NCI-H82 treated with DMSO at 0.1 percent for 48 hours (cell line): ENCODE data around the gene HYAL2.
"Not testable (repeated sequence)": the region's sequence is repeated elsewhere in the genome, so short reads cannot be mapped to it uniquely, and the experiment has no call there.

Experiments used
- DNase-seq: peaks from one replicate; lab custom pipeline; 2025; ENCODE audit not compliant: unreplicated experiment; lab: John Stamatoyannopoulos, UW

HYAL2 gene

GRCh38 chr3:50314816-50315215, 7.7 kb downstream of the HYAL2 start:
- no peak for DNase-seq

DNA sequence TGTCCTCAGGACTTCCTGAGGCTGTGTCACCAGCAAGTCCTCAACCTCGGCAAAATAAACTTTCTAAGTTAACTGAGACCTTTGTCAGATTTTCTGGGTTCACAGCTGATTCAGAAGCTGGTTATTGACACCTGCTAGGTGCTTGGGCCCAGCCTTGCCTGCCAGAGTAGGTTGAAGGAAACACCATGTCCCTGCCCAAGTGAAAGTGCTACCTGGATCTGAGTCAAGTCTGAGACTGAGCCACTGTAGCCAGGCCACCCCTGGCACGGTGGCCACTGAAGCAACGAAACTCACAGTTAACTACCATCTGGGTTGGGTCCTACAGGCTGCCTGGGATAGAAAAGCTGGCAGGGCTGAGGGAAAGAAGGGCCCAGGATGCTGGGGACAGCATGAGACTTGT, 8.2 kb downstream of the HYAL2 start:
- DNase-seq, result no peak

- not testable (repeated sequence) for DNase-seq
These were observed 10.5 kb downstream of the HYAL2 start for GRCh38 chr3:50312041-50312440.

DNA sequence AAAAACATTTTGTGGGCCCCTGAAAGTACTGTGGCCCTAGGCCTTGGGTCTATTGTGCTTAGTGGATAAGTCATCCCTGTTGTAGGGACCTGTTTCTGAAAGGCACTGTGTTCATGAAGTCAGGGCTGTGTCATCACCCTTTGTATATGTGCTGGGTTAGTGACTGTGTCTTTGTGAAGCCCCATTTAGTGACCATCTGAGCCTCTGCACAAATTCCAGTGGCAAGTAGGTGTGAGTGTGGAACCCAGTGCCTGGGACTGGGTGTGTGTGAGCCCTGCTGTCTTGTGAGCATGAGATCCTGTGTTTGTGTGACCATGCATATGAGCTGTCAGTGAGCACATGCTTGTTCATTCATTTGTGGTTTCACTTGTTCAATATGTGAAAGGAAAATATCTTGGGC, 17.9 kb downstream of the HYAL2 start:
- no peak for DNase-seq

GRCh38 chr3:50303013-50303815, 19.3 kb downstream of the HYAL2 start, which contains the start of gene HYAL1:
Gene HYAL1, minus strand, starts transcription at chr3:50303574. Its CDS starts 618 bp downstream, at chr3:50302956.
- peak; percentile 60 for DNase-seq

- no peak for DNase-seq
These were observed 20.2 kb downstream of the HYAL2 start for GRCh38 chr3:50302095-50303012.

- DNase-seq, result no peak
These were observed 21.8 kb downstream of the HYAL2 start for GRCh38 chr3:50300681-50301254.

DNA sequence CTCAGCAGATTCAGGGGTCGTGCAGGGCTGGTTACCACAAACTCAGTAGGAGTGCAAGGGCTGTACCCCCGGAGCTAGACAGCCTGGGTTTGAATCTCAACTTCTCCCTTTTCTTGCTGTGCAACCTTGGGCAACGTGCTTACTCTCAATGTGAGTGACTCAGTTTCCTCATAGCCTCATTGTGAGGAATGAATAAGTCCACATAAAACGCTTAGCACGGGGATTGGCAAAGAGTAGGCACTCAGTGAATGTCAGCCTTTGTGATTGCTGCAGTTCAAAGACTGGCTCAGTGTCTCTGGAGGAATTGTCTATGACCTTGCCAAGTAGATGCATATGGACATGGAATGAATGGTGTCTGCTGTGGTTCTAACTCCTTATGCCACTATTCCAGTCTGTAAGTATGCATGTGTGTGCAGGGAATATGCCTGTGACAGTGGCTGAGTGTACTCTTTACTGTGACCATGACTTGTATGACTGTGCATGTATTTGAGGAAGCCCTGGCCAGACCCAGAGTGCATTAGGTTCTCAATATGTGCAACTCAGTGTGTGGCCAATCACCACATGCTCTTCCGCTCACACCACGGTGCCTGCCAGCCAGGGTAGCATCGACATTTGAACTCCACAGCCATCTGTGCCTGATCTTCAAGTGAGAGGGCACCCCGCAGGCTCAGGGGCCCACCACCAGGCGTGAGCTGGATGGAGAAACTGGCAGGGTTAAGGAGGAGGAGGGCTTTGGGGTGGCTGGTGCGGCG, 22.4 kb downstream of the HYAL2 start:
- no peak for DNase-seq

GRCh38 chr3:50299638-50299928, 23.0 kb downstream of the HYAL2 start:
- no peak for DNase-seq

DNA sequence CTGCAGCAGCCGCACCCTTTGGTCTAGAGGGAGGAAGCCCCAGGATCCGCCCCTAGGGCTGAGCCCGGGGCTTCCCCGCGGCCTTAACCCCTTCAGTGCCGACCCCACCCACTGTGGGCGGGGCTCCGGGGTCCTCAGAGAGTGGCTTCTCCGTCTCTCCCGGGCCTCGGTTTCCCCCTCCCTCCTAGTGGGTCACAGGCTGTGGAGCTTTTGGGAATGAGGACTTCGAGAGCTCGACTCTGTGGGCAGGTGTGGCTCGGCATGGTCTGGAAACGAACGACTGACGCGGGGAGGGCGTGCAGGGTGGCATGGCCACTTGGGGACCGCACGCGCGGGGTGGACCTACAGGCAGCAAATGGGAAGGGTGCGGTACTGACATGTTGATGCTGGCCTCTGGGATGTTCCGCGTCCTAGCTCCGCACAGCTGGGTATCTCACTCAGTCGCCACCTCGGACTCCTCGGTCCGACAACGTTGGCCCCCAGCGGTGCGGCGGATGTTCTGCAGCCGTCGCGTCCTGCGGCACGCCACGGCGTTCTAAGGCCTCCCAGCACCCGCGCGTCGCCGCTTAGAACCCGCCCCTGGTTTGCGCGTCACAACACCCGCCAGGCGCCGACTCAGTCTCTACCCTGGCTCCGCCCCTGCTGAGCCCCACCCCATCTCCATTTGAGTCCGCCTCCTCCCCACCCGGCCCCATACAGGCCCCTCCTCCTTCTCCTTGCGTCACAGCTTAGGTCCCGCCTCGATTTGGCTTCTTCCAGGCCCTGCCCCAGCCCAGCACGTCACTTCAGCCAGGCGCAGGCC, 23.5 kb downstream of the HYAL2 start, which contains the start of the genes HYAL3 and NAA80:
Gene HYAL3 (minus strand): TSS at position 570 of the 802 bp plus-strand sequence. CDS start 3,803 bp downstream, outside the sequence.
Gene NAA80 (minus strand): TSS at position 570 of the 802 bp plus-strand sequence. CDS start 1,942 bp downstream, outside the sequence.
- DNase-seq, result peak; percentile 92

GRCh38 chr3:50297896-50298725, 24.4 kb downstream of the HYAL2 start:
- DNase-seq, result no peak

DNA sequence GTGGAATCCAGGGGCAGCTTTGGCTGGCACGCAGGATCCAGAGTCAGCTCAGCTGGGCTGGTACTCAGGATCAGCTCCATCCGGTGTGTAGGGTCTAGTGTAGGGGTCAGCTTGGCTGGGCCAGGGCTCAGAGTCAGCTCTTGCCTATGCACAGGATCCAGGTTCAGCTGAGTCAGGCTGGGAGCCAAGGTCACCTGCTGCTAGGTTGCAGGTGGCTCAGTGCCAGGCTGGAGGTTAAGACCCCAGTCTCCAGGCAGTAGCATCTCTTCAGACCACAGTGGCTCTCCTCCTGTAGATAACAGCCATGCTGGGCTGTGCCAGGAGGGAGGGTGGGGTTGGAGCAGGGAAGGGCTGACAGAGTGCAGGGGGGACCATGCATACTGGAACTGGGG, 25.2 kb downstream of the HYAL2 start:
- DNase-seq, result no peak

DNA sequence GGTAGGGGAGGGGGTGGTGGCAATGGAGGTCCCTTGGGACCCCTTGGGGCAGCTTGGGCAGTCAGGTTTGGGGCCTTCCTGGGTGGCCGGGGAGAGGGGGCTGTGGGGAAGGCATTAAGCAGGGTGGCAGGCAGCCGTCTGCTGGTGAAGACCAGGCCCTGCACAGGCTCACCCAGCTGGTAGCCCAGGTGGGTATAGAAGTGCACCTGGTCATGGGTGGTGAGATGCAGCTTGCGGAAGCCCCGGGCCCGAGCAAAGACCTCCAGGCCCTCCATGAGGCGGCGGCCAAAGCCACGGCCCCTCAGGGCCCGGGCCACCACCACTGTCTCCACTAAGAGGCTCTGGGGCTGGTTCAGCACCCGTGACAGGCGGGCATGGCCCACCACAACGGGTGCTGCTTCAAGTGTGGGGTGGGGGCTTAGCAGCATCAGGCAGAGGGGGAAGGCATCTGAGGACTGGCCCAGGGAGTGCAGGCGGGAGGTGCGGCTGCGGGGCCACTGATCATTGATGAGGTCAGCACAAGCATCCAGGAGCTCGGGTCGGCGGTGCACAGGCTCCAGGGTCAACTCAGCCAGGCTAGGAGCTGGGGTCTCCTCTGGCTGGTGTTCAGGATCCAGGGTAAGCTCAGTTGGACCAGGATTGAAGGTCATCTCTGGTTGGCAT, 25.7 kb downstream of the HYAL2 start:
- no peak for DNase-seq

GRCh38 chr3:50295553-50296431, 26.8 kb downstream of the HYAL2 start:
- DNase-seq, result no peak

GRCh38 chr3:50294492-50295403, 27.8 kb downstream of the HYAL2 start:
- DNase-seq, result no peak

GRCh38 chr3:50294089-50294488, 28.5 kb downstream of the HYAL2 start:
- DNase-seq, result no peak
